Measurements from ENCODE around the gene RPS6KL1. TPM values are rescaled to one million over a fixed set of nuclear protein-coding genes. Genes with fewer than 3 reads are reported as not detected.

Gene RPS6KL1
- total RNA-seq, 1 experiment from 2014 or later = 18.8 TPM

GRCh38 chr14:74893614-74894091 lies 29.4 kb downstream of the RPS6KL1 start:
- H3K27me3 ChIP-seq (ENCODE audit: insufficient read depth, low read length) = no peaks in the 10 kb centered on the region
- H3K23me2 ChIP-seq (ENCODE audit: insufficient read length, low read depth, low read length, poor library complexity, severe bottlenecking) = no peaks in the 10 kb centered on the region
- H3K27ac ChIP-seq (ENCODE audit: insufficient read length, low read depth, low read length) = no peak overlapping the region
- no peak overlapping the region for H4K8ac ChIP-seq (replicated peaks; ENCODE audit: insufficient read length, low read depth, low read length)
- no peak overlapping the region for H3T11ph ChIP-seq (ENCODE audit: low read length)
- H3K9me3 Mint-ChIP-seq = no peaks in the 10 kb centered on the region
- no peak for TF ChIP-seq CTCF (conservative IDR thresholded peaks at IDR 0.05)
- peaks cover 3 to 4% of the 10 kb centered on the region in 2 experiments for H3K4me1 Mint-ChIP-seq
- H2BK120ac ChIP-seq (ENCODE audit: low read depth, low read length, poor library complexity, severe bottlenecking) = no peak overlapping the region
- H4K20me1 ChIP-seq (ENCODE audit: control insufficient read depth, insufficient read depth, insufficient read length) = no peaks in the 10 kb centered on the region
- no CpG with 5 or more reads among the region's 4 CpGs for WGBS (ENCODE audit: extremely low coverage, insufficient read length, low lambda C conversion rate)
- H3K14ac ChIP-seq (ENCODE audit: insufficient read depth, low read length) = no peak overlapping the region
- H4K5ac ChIP-seq (ENCODE audit: insufficient read length, low read depth, low read length) = no peak overlapping the region
- H3K4me2 ChIP-seq (ENCODE audit: insufficient read depth, insufficient read length, low read length) = no peak overlapping the region
- no peak overlapping the region for H3K4me3 Mint-ChIP-seq
- DNase-seq = no peak
- no peak overlapping the region for H3K56ac ChIP-seq (ENCODE audit: insufficient read length, low read depth, low read length)
- H3K23ac ChIP-seq (ENCODE audit: insufficient read length, low read depth, low read length) = no peak overlapping the region
- H4K91ac ChIP-seq (ENCODE audit: insufficient read length, low read depth, low read length) = no peak overlapping the region
- H2BK15ac ChIP-seq (ENCODE audit: low read depth, low read length) = no peak overlapping the region
- peaks cover 3% of the 10 kb centered on the region for H3K79me1 ChIP-seq (ENCODE audit: insufficient read depth, low read depth, low read length, poor library complexity, severe bottlenecking)
- no peak overlapping the region for H2BK12ac ChIP-seq (ENCODE audit: insufficient read length, low read depth, low read length)
- no peak overlapping the region for H2BK5ac ChIP-seq (ENCODE audit: insufficient read length, low read length)
- H3K9me3 ChIP-seq (ENCODE audit: control insufficient read depth, low read depth, low read length) = no peaks in the 10 kb centered on the region
- H3K79me2 ChIP-seq (ENCODE audit: insufficient read depth, low read length) = no peaks in the 10 kb centered on the region
- H3K27me3 Mint-ChIP-seq (ENCODE audit: low read depth) = no peaks in the 10 kb centered on the region
- H2AK5ac ChIP-seq (ENCODE audit: insufficient read length, low read length) = no peak overlapping the region
- H3K27ac Mint-ChIP-seq = no peak overlapping the region
- H3K18ac ChIP-seq (ENCODE audit: insufficient read length, low read depth, low read length) = no peak overlapping the region
- no peak overlapping the region for H3K9ac ChIP-seq (ENCODE audit: extremely low read depth, insufficient read length, low read length)
- H2BK20ac ChIP-seq (ENCODE audit: low read depth, low read length, poor library complexity, severe bottlenecking) = no peak overlapping the region
- no peaks in the 10 kb centered on the region for H3K4me1 ChIP-seq (ENCODE audit: insufficient read depth, low read length)
- no peak overlapping the region for H2AFZ ChIP-seq (ENCODE audit: low read length)
- peaks cover 67 to 95% (median 95%) of the 10 kb centered on the region in 3 experiments for H3K36me3 Mint-ChIP-seq (ENCODE audit: insufficient read depth in 1 of 3, low read depth in 3 of 3)
- H3K4ac ChIP-seq (ENCODE audit: low read depth, low read length) = no peak overlapping the region
